ENCODE results near the gene PDE1C.
"Not testable (repeated sequence)": the region's sequence is repeated elsewhere in the genome, so short reads cannot be mapped to it uniquely, and the experiment has no call there.

The PDE1C gene

DNA sequence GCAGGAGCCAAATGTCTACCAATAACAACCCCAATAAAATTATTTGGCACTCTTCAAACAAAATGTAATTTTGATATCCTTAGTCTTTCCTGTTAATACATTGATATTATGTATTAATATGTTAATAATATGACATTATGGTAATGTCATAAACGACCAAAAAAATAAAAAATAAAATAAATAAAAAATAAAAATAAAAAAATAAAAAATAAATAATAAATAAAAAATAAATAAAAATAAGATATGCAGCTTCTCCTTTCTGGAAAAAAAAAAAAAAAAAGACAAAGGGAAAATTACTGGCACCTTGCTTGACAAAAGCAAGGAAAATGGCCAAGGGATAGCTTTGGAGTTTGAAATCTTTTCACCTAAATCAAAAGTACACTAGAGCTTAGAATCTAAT lies 214.7 kb downstream of the PDE1C start:
- H3K4me3 ChIP-seq (ENCODE audit: low read depth, low read length), result no peak overlapping the region
- TF ChIP-seq, protein P1, sequence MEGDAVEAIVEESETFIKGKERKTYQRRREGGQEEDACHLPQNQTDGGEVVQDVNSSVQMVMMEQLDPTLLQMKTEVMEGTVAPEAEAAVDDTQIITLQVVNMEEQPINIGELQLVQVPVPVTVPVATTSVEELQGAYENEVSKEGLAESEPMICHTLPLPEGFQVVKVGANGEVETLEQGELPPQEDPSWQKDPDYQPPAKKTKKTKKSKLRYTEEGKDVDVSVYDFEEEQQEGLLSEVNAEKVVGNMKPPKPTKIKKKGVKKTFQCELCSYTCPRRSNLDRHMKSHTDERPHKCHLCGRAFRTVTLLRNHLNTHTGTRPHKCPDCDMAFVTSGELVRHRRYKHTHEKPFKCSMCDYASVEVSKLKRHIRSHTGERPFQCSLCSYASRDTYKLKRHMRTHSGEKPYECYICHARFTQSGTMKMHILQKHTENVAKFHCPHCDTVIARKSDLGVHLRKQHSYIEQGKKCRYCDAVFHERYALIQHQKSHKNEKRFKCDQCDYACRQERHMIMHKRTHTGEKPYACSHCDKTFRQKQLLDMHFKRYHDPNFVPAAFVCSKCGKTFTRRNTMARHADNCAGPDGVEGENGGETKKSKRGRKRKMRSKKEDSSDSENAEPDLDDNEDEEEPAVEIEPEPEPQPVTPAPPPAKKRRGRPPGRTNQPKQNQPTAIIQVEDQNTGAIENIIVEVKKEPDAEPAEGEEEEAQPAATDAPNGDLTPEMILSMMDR (IDR thresholded peaks at IDR 0.05; ENCODE audit: low read depth, low read length), result no peak

DNA sequence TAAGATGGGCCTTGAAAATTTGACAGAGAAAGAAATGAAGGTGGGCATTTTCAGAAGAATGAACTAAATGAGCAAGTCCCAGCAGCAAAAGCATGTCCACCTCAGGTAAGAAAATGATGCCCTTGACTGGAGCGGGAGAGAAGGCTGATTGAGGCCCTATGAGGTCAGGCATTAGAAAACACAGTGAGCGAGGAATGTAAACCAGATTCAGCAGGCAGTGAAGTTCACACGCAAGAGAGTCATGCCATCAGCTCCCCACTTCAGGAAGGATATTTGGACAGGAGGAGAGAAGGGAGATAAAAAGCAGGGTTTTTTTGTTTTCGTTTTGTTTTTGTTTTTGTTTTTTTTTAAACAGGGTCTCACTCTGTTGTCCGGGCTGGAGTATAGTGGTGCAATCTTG lies 216.8 kb downstream of the PDE1C start:
- no peak overlapping the region for H3K4me3 ChIP-seq (ENCODE audit: low read depth, low read length)
- TF ChIP-seq, protein P1 (IDR thresholded peaks at IDR 0.05; ENCODE audit: low read depth, low read length), result no peak

DNA sequence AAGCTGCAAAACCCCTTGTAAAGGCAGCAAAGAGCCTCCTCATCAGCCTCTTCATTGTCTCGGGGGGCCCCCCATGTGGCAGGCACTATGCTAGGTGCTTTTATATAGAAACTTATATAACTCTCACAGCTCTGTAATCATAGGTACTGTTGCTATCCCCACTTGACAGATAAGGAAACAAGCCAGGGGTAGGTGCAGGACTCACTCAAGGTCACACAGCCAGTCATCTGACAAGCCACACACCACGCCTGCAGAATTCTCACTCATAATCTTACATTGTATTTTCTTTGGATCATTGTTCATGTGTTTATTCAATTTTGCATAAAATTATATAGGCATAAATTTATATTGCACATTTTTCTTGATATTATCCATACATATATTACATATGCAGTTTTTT lies 217.7 kb downstream of the PDE1C start:
- TF ChIP-seq, protein P1 (IDR thresholded peaks at IDR 0.05; ENCODE audit: low read depth, low read length), result no peak
- no peak overlapping the region for H3K4me3 ChIP-seq (ENCODE audit: low read depth, low read length)

DNA sequence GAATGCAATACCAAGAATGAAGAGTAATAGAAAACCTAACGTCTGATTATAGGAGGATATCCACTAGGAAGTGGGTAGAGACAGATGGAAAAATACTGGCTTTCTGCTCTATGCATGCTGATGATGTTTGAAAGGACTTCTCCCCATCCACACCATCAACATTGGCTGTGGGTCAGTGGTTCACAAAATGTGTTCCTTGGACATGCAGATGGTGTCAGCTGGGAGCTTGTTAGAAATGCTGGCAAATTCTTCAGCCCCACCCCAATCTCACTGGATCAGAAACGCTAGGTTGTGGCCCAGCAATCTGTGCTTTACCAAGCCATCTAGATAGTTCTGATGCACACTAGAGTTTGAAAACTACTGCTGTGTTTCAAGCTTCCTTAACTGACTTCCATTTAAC lies 219.1 kb downstream of the PDE1C start:
- no peak overlapping the region for H3K4me3 ChIP-seq (ENCODE audit: low read depth, low read length)
- TF ChIP-seq, protein P1 (IDR thresholded peaks at IDR 0.05; ENCODE audit: low read depth, low read length), result no peak

DNA sequence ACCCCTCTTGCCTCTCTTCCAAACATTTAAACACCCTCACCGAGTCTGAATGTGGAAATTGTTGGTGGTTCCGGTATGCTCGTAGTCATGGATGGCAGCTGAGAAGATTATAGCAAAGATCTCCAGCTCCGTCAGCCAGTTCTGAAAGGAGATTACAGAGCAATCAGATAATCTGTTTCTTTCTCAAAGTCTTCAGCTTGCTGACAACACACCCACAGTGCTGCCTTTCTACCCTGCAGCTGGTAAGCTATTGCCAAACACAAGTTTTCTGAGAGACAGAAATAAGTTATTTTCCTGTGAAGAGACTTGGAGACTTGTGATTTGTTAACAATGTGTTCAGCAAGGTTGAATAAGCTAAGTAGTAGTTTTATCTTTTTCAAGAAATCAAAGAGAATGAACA lies 219.6 kb downstream of the PDE1C start:
- no peak overlapping the region for H3K4me3 ChIP-seq (ENCODE audit: low read depth, low read length)
- TF ChIP-seq, protein P1 (IDR thresholded peaks at IDR 0.05; ENCODE audit: low read depth, low read length), result no peak

DNA sequence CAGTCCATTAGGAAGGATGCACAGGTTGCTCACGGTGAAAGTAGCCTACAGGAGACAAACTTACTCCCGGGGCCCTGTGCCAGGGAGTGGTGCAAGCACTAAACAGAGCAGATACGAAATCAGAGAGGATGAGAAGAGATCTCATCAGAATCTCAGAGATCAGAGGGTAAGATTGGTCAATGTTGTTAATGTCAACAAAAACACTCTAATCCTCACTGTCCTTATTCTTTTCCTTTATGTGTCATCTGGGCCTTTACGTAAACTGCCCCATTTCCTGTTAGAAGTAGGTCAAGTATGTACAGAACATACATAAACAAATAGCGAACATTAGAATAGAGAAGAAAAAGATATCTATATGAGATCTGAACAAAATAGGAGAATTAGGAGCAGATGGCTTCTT lies 220.1 kb downstream of the PDE1C start:
- TF ChIP-seq, protein P1 (IDR thresholded peaks at IDR 0.05; ENCODE audit: low read depth, low read length), result no peak
- no peak overlapping the region for H3K4me3 ChIP-seq (ENCODE audit: low read depth, low read length)

DNA sequence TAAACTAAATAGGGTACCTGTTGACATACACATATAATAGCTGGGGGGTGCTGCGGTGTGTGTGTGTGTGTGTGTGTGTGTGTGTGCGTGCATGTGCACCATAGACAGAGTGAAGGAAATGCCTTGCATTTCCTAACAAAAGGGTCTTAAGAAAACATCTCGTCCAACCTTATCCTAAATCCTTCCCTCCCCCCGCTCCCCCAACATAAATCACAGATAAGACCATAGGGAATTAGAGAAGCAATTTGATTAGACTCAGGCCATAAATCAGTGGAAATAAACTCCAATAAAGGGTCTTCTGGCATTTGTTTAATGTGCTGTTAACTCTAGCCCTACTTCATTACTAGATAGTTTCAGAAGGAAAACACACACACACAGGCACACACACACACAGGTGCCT lies 234.7 kb downstream of the PDE1C start:
- H3K4me3 ChIP-seq (ENCODE audit: low read depth, low read length), result no peak overlapping the region
- TF ChIP-seq, protein P1 (IDR thresholded peaks at IDR 0.05; ENCODE audit: low read depth, low read length), result no peak

DNA sequence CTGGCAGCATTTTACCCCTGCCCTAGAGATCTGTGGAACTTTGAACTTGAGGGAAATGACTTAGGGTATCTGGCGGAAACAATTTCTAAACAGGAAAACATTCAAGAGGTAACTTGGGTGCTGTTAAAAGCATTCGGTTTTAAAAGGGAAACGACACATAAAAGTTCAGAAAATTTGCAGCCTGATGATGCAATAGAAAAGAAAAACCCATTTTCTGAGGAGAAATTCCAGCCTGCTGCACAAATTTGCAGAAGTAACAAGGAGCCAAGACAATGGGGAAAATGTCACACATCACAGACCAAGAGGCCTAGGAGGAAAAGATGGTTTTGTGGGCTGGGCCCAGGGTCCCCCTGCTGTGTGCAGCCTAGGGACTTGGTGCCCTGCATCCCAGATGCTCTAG lies 236.6 kb downstream of the PDE1C start:
- not testable (repeated sequence) for H3K4me3 ChIP-seq (ENCODE audit: low read depth, low read length)
